NOMO-1 (cell line): ENCODE results near the gene C3orf22.

ENCODE experiments used
- DNase-seq, 2 experiments: peaks; one replicate each; lab custom pipeline; 2025; ENCODE audit not compliant: unreplicated experiment in 2 of 2; lab: John Stamatoyannopoulos, UW

C3orf22 gene

GRCh38 chr3:126557415-126557745 is 1.4 kb downstream of the C3orf22 start:
- no peak for DNase-seq

GRCh38 chr3:126556637-126557414 is 1.9 kb downstream of the C3orf22 start:
- no peak for DNase-seq

- no peak for DNase-seq
Measured at GRCh38 chr3:126555795-126556636, 2.7 kb downstream of the C3orf22 start.

GRCh38 chr3:126554560-126555525 is 3.9 kb downstream of the C3orf22 start:
- no peak for DNase-seq

GRCh38 chr3:126553284-126554084 is 5.2 kb downstream of the C3orf22 start:
- DNase-seq = no peak

- DNase-seq = no peak
Measured at GRCh38 chr3:126552688-126553283, 5.9 kb downstream of the C3orf22 start.

- no peak for DNase-seq
Measured at GRCh38 chr3:126551839-126552687, 6.7 kb downstream of the C3orf22 start.

- DNase-seq = no peak
Measured at GRCh38 chr3:126551121-126551838, 7.5 kb downstream of the C3orf22 start.

- DNase-seq = no peak
Measured at GRCh38 chr3:126550488-126551051, 8.2 kb downstream of the C3orf22 start.

- DNase-seq = no peak
Measured at GRCh38 chr3:126549861-126550487, 8.8 kb downstream of the C3orf22 start.

- DNase-seq = no peak
Measured at GRCh38 chr3:126548556-126549466, 9.9 kb downstream of the C3orf22 start.

GRCh38 chr3:126547721-126548120 is 11.0 kb downstream of the C3orf22 start:
- DNase-seq = no peak

GRCh38 chr3:126546549-126547239 is 12.0 kb downstream of the C3orf22 start:
- DNase-seq = no peak

- DNase-seq = no peak
Measured at GRCh38 chr3:126546013-126546412, 12.7 kb downstream of the C3orf22 start.

GRCh38 chr3:126545544-126545943 is 13.2 kb downstream of the C3orf22 start:
- DNase-seq = no peak
